GM23338 (cell line): Measurements from ENCODE around the gene SLC23A2.

Experiments used
- EZH2 ChIP-seq: fragments of 200-600 bp; sonication (generic); IDR thresholded peaks from one replicate; pipeline ENCODE4 v1.8.0; 2017; ENCODE audit warnings: antibody characterized with exemption, mild to moderate bottlenecking, low read depth; ENCODE audit not compliant: unreplicated experiment
- POLR2AphosphoS5 ChIP-seq: IDR thresholded peaks from 2 replicates; pipeline ENCODE4 v1.6.1; 2016; ENCODE audit warnings: antibody characterized with exemption, low read depth
- TF ChIP-seq, protein P1 (sequence below), 2 experiments: fragments of 200-600 bp in 1 of 2; sonication (generic) in 1 of 2; conservative IDR thresholded peaks; 2 replicates each; pipeline versions ENCODE4 v1.5.1 to v1.6.1; 2016 to 2017; ENCODE audit warnings: antibody characterized with exemption in 2 of 2, low read depth in 2 of 2, mild to moderate bottlenecking in 2 of 2, moderate library complexity in 1 of 2

- TF ChIP-seq, protein P1, sequence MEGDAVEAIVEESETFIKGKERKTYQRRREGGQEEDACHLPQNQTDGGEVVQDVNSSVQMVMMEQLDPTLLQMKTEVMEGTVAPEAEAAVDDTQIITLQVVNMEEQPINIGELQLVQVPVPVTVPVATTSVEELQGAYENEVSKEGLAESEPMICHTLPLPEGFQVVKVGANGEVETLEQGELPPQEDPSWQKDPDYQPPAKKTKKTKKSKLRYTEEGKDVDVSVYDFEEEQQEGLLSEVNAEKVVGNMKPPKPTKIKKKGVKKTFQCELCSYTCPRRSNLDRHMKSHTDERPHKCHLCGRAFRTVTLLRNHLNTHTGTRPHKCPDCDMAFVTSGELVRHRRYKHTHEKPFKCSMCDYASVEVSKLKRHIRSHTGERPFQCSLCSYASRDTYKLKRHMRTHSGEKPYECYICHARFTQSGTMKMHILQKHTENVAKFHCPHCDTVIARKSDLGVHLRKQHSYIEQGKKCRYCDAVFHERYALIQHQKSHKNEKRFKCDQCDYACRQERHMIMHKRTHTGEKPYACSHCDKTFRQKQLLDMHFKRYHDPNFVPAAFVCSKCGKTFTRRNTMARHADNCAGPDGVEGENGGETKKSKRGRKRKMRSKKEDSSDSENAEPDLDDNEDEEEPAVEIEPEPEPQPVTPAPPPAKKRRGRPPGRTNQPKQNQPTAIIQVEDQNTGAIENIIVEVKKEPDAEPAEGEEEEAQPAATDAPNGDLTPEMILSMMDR (conservative IDR thresholded peaks at IDR 0.05; ENCODE audit: low read depth in 2 of 2), result no peak
- TF ChIP-seq EZH2 (no peak), POLR2AphosphoS5 (no peak)
Measured at GRCh38 chr20:4886771-4887527, 114.4 kb downstream of the SLC23A2 start.
